ENCODE data around the gene IKBKE.
"Not testable (repeated sequence)": the region's sequence is repeated elsewhere in the genome, so short reads cannot be mapped to it uniquely, and the experiment has no call there.

IKBKE gene

DNA sequence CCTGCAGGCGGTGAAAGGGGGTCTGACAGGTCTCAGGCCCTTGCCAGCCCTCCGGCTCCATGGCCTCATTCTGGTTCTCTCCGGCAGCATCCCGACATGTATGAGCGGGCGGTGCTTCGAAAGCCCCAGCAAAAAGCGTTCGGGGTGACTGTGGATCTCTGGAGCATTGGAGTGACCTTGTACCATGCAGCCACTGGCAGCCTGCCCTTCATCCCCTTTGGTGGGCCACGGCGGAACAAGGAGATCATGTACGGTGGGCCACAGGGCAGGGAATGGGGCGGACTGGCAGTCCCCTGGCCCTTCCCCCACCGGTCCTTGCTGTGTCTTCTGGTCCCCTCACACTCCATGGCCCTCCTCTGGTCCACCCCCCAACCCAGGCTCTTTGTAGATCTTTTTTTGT lies 6.3 kb downstream of the IKBKE start:
- no peak for DNase-seq

DNA sequence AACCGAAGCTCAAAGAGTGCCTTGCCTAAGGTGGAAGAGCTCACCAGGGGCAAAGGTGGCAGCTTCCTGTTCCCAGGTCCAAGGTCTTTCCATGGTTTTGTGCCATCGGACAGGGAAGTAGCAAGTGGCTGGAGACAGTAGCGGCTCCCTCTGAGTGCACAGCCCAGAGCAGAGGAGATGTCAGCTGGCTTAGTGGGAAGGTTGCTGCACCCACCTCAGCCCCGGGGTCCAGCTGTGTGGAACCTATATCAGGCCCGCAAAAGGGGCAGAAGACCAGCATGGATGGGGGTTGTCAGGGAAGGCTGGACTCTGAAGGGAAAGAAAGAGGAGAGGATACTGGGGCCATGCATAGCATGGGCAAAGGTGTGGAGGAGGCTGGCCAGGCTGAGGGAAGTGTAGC lies 6.8 kb downstream of the IKBKE start:
- no peak for DNase-seq

DNA sequence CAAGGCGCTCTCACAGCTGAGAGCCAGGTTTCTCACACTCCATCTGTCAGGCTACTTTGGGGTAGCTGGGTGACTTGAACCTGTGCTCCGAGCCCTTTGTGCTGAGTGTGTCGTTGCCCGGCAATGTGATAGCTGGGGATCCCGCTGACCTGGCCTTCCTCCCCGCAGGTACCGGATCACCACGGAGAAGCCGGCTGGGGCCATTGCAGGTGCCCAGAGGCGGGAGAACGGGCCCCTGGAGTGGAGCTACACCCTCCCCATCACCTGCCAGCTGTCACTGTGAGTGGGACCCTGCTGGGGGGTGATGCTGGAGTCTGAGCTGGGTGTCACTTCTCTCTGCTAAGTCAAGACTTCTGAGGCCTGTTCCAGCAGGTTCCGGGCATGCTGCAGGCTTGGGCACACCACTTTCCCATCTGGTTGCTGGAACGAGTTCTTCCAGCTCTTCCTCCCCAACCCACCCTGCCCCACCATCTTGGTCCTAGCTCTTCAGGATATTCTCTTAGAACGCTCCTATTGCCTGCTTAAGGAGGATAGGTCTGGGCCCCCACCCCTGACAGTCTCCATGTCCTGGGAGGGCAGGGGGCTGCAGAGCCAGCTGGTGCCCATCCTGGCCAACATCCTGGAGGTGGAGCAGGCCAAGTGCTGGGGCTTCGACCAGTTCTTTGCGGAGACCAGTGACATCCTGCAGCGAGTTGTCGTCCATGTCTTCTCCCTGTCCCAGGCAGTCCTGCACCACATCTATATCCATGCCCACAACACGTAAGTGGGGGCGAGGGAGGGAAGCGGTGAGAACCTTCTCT lies 7.5 kb downstream of the IKBKE start:
- no peak for DNase-seq

DNA sequence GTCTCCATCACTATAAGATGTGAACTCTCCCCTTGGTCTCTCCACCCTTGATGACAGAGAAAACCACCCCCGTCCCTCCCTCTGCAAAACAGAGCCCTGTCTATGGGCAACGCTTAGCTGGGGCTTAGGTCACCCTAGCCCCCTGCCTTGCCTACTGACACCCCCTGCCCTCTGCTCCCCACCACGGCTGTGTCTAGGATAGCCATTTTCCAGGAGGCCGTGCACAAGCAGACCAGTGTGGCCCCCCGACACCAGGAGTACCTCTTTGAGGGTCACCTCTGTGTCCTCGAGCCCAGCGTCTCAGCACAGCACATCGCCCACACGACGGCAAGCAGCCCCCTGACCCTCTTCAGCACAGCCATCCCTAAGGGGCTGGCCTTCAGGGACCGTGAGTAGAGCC lies 8.5 kb downstream of the IKBKE start:
- no peak for DNase-seq

DNA sequence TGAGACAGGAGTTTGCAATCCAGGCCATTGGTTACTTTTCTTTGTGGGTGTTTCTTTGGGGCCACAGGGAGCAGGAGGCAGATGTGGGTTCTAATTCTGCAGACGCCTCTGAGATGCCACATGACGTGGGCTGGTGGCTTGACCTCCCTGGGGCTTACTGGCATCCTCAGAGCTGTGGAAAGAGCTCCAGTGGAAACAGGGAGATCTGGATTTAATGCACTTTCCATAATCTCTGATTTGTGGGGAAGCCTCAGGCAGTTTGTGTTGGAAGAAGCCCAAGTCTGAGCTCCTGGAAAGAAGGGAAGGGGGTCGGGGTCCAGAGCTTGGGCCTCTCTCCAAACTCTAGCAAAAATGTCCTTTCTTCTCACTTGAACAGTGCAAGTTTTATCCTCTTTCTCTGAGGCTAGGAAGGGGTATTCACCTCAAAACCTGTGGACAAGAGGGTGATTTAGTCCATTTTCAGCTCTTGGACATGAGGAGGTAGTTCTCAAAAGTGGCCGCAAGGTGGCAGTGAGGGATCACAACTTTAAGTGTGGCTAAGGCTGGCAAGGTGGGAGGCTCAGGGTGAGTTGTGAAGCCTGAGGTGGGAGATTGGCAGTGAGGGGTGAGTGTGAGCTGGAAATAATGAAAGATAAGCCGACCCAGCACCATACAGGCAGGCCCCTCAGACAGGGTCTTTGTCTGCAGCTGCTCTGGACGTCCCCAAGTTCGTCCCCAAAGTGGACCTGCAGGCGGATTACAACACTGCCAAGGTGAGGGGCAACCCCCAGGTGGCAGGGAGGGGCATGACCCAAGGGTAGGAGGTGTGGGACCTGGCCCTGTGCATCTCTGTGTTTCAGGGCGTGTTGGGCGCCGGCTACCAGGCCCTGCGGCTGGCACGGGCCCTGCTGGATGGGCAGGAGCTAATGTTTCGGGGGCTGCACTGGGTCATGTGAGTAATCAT lies 9.2 kb downstream of the IKBKE start:
- DNase-seq, result peak; percentile 70

DNA sequence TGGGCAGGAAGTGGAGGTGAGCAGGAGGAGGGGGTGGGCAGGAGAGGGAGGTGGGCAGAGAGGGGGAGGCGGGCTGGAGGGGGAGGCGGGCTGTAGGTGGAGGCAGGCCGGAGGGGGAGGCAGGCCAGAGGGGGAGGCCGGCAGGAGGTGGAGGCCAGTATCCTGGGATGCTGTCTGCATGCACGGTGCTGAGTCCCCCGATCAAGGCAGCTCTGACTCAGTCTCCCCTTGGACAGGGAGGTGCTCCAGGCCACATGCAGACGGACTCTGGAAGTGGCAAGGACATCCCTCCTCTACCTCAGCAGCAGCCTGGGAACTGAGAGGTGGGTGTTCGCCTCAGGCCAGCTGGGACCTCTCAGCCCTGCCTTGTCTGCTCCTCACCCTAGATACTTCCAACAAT lies 9.9 kb downstream of the IKBKE start:
- DNase-seq, result no peak

DNA sequence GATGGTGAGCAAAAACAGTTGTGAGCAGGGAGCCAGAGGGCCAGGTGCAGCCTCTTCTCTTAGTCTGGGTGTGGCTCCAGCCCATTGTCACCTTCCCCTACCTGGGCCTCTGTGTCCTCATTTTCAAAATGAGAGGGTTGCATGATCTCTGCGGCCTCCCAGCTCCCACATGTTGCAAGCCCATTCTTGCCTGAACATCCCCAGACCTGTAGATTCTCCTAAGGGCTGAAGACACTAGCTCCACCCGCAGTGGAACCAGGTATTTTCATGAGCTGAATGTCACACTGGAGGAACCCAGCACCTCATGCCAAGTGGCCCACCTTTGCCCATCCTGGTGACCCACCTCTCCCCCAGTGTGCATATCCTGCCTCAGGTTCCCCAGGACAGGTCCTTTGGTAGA lies 12.3 kb downstream of the IKBKE start:
- DNase-seq, result no peak

DNA sequence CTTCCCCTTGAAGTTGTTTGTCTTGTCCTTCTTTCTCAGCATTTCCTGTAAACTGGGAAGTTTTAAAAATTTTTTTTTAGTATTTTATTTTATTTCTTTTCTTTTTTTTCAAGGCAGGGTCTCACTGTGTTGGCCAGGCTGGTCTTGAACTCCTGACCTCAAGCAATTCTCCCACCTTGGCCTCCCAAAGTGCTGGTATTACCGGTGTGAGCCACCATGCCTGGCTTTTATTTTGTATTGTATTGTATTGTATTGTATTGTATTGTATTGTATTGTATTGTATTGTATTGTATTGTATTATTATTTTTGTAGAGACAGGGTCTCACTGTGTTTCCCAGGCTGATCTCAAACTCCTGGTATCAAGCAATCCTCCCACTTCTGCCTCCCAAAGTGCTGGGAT lies 13.6 kb downstream of the IKBKE start:
- DNase-seq, result not testable (repeated sequence)

DNA sequence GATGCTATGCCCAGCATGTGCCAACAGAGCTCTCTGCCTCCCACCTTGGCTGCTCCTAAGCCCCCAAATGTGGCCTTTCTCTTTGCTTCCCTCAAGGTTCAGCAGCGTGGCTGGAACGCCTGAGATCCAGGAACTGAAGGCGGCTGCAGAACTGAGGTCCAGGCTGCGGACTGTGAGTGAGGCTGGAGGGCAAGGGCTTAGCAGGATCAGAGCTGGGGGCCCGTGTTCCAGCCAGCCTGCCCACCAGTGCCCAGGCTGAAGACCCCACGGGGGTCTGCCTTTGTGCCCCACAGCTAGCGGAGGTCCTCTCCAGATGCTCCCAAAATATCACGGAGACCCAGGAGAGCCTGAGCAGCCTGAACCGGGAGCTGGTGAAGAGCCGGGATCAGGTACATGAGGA lies 14.6 kb downstream of the IKBKE start:
- no peak for DNase-seq

DNA sequence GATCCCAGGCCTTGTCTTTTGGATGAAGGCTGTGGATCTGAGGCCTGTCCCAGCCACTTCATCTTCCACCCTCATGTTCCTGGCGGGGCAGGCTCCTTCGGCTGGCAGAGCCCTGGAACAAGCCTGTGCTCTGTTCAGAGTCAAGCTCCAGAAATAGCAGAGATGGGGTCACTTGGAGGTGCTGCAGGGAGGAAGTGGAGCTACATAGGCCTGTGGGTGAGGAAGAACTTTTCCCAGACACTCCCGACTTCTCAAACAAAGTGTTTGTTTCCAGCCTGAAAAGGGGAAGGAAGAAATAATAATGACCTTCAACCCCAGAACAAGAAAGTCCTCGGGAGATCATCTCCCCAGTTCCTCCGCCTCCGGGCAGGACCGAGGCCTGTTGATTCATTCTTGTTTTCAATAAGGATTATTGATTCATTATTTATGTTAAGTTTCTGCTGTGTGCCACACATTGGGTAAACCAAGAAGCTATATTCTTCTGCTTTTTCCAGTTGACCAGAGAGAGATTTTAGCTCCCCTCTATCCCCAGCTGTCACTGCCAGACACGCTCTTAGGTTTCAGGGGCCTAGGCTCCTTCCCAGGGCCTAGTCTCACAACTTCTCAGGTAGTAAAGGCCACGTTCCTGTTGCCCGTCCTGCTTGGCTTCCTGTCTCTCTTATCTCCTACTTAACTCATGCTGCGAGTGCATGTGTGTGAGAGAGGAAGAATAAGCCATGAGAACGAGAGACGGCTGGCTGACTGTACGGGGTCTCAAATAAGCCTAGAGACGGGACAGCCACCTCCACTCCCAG lies 16.9 kb downstream of the IKBKE start:
- no peak for DNase-seq

DNA sequence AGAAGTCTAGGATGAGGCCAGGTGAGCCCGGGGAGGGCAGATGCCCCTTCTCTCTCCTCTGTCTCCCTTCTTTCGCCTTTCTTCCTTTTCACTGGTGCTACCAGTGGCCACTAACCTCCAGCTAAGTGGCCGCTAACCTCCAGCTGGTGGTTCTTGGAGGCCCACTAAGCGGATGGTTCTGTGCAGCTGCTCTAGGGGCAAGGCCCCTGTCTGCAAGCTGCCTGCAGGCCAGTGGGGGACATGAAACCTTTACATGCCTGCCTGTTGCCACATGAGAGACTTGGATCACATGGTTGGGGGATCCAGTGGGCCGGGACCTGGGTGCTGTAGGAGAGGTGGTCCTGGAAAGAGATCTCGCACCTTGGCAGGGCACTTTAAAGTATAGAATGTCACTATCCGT lies 17.7 kb downstream of the IKBKE start:
- DNase-seq, result no peak

DNA sequence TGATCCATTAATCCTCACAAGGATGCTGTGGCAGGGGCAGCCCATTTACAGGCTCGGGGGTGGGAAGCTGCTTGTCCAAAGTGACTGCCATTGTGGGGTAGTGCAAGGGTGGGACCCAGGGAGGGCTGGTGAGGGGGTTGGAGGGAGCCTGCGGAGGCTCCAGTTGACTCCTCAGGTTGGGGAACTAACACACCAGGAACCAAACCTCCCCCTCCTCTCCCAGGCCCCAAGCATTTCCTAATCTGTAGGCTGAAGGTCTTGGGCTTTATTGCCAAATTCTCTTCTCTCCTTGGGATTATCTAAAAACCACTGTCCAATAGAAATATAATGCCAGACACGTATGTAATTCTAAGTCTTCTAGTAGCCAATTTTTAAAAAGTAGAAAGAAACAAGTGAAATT lies 18.2 kb downstream of the IKBKE start:
- DNase-seq, result no peak

DNA sequence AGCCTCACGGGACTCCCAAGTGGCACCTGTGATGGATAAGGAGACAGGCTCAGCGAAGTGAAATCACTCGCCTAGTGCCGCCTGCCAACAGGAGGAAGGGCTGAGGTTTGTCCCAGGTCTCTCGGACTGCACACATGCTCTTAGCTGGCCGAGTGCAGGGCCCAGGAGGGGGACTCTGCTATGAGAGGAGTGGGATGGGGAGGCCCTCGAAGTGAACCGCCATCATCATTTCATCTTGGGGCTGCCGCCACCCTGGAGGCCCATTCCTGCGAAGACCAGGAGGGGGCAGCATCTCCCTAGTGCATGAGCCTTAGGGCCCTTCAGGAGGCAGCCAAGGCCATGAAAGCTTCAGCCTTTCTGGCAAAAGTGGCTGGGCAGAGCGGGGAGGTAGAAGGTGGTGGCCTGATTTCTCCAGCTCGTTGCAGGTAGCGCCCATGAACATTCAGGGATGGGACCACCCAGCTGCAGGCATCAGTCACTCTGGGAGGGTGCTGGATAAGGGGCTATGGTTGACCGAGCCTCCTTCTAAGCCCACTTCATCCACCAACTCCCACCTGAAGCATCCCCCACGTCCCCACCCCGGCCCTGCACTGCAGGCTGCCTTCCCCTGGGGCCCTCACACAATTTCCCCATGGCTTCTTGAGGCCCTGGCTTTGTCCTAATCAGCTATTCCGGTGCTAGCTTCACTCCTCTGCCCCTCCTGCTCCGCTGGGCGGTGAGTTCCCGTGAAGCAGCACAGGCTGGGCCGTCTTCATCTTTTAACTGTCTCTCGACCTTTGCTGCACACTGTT lies 19.9 kb downstream of the IKBKE start:
- DNase-seq, result peak; percentile 75

DNA sequence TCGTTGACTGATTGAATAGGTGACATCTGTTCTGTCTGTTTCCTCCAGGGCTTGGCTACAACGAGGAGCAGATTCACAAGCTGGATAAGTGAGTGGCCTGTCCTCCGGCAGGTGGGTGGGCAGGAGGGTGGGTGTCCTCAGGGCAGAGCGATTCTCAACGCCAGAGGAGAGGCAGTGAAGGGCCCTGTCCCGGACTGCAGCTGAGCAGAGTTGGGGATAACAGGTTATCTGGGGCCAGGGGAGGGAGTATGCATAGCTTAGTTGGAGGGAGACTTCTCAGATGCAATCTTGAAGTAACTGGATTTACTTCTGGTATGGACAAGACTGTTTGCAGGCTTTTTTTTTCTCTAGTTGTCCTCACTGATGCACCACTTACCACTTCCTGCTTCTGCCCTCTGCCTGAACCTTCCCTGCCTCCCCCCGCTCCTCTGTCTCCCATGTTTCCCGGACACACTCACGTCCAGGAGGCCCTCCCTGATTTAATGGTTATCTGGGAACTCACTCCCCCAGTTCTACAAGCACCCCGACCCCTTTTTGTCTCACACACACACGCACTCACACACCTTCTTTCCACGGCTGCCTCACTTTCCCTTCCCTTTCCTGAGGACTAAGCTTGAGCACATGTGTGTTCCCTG lies 20.6 kb downstream of the IKBKE start:
- DNase-seq, result no peak

DNA sequence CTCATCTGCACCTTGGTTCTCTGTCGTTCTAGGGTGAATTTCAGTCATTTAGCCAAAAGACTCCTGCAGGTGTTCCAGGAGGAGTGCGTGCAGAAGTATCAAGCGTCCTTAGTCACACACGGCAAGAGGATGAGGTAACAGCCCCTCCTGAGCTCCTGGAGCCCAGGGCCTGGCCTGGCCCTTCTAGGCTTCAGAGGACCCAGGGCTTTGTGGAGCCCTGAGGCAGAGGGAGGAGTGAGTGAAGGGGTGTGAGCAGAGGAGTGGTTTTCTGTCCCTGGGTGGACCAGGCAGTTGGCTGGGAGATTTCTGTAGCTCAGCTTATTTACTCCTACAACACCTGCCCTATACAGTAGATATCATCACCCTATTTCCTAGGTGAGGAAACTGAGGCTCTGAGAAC lies 21.3 kb downstream of the IKBKE start:
- no peak for DNase-seq

DNA sequence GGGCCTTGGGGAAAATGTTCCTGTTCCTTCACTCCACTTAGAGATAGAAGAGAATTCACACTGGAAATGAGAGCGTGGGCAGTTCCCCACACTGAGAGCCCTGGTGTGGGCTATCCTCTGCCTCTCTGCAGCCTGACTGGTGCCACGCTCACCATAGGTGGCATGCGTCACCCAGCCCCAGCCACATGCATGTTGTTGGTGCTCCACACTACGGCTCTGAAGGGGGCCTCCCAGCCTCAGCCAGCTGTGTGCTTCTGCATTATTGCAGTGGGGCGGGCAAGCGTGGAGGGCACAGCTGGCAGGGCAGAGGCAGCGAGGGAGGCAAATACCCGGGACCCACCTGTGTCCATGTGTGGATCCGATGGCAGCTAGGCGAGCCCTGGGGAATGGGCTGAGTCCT lies 22.3 kb downstream of the IKBKE start:
- no peak for DNase-seq

DNA sequence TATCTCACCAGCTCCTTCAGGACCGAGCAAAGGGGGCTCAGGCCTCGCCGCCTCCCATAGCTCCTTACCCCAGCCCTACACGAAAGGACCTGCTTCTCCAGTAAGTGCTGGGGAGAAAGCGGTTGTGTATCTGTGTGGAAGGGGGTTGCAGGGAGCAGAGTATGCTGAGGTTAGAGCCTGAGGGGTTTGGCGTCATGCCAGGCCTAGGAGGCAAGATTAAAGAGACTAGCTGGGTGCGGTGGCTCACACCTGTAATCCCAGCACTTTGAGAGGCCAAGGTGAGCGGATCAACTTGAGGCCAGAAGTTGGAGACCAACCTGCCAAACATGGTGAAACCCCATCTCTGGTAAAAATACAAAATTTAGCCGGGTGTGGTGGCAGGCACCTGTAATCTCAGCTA lies 23.0 kb downstream of the IKBKE start:
- no peak for DNase-seq

DNA sequence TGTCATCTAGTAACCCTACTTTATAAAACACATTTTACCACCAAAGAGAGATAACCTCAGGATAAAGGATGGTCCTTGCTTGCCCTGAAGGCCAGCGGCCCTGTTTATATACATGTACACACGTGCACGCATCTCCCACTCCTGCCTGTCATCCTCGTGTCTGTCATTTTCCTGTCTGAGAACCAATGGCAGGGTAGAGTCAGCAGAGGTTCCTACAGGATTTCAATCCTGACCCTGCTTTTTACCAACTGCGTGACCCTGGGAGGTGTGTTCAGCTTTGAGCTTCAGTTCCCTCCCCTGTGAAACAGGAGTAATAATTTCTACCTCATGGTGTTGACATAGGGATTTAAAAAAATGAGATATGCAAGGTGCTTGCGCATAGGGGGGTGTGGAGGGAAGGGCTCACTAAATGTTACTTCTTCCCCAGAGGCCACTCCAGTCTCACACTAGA lies 24.8 kb downstream of the IKBKE start:
- no peak for DNase-seq

DNA sequence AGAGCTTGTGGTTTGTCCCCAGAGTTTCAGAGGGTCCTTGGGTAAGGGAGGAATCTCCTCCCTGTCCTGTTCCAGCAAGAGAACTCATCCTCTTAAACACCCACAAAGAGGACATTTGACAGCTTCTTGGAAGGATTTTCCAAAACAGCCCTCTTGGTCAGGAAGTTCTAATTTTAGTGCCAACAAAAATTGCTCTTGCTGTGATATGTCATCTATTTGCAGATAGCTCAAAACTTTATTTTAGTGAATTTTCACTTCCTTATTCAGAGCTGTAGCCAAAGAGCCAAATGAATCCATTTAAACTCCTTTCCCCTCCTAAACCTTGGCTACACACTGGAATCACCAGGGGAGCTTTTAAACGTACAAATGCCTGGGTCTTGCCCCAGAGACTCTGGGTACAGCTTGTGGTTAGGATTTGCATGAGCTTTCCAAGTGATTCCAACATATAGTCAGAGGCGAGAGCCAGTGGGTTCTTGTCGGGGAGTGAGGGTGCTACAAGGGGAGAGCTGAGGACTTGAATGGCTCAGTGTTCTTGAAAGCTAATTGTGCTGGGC lies 25.3 kb downstream of the IKBKE start:
- no peak for DNase-seq

DNA sequence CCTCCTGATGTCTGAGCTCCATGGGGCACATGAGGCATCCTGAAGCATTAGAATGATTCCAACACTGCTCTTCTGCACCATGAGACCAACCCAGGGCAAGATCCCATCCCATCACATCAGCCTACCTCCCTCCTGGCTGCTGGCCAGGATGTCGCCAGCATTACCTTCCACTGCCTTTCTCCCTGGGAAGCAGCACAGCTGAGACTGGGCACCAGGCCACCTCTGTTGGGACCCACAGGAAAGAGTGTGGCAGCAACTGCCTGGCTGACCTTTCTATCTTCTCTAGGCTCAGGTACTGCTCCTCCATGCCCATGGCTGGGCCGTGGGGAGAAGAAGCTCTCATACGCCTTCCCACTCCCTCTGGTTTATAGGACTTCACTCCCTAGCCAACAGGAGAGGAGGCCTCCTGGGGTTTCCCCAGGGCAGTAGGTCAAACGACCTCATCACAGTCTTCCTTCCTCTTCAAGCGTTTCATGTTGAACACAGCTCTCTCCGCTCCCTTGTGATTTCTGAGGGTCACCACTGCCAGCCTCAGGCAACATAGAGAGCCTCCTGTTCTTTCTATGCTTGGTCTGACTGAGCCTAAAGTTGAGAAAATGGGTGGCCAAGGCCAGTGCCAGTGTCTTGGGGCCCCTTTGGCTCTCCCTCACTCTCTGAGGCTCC lies 26.0 kb downstream of the IKBKE start:
- DNase-seq, result no peak

DNA sequence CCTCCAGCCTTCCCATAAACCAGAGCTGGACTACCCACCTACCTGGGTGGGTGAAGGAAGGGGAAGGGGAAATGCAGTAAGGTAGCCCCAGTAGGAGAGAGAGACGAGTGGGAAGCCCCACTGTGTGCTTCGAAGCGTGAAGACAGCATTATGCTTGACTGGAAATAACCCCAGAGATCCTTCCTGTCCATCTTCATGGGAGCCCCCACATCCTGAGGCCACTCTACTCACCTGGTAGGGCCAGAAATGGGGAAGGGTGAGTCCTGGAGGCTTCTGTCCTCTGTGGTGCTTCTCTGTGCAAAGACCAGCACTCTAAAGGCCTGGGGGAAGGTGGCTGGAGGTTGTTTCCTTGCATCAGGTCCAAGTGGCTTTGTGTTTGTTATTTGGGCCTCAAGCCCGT lies 27.1 kb downstream of the IKBKE start:
- DNase-seq, result no peak

Measured in stimulated activated CD4-positive, alpha-beta T cell treated with anti-CD3 and anti-CD28 coated beads, Interleukin-1b, Interleukin-23, amount 100 ng/mL, for 48 hours (primary cell).